AG04449 (cell line): ENCODE results near the gene FAM184B.

ENCODE experiments used
- CTCF ChIA-PET: fragments of 350-600 bp; formaldehyde crosslinking; extraction: SDS; loops from one replicate; lab custom pipeline; 2021; ENCODE audit warnings: antibody characterized with exemption; lab: Yijun Ruan, JAX
- POLR2A ChIA-PET: fragments of 400-600, 350-600 bp; formaldehyde crosslinking; extraction: SDS; loops from one replicate; lab custom pipeline; 2020; ENCODE audit warnings: antibody characterized with exemption, inconsistent platforms; lab: Yijun Ruan, JAX
- DNase-seq: peaks from one replicate; pipeline ENCODE4 v3.0.0-alpha.2; 2010; ENCODE audit warnings: low read depth, low spot score
- H3K4me3 ChIP-seq: 2 replicates; pipeline ENCODE4 v1.5.1; 2011; ENCODE audit warnings: low read depth, mild to moderate bottlenecking, control low read depth, low read length
- TF ChIP-seq, protein P1 (sequence below): IDR thresholded peaks from one replicate; pipeline ENCODE4 v1.5.1; 2011; ENCODE audit warnings: mild to moderate bottlenecking, moderate library complexity, low read length, control low read depth, inconsistent platforms; ENCODE audit not compliant: insufficient read depth; ENCODE audit errors: missing control alignments

Gene FAM184B

DNA sequence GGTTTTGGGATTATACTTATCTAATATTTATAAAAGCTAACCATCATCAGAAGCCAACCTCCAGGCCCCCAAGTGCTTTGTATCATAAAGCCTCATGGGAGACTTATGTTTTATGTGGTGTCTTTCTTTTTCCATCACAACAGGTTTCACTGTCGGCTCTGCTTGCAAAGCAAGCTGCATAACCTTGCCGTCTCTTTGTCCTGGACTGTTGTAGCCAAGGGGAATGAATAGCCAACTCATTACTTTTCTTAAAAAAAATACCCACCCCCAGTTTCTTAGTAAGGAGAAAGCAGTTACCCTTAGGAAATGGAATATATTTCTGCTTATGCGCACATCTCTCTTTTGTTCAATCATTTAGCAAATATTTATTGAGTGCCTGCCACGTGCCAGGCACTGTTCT is 40.7 kb downstream of the FAM184B start:
- TF ChIP-seq, protein P1, sequence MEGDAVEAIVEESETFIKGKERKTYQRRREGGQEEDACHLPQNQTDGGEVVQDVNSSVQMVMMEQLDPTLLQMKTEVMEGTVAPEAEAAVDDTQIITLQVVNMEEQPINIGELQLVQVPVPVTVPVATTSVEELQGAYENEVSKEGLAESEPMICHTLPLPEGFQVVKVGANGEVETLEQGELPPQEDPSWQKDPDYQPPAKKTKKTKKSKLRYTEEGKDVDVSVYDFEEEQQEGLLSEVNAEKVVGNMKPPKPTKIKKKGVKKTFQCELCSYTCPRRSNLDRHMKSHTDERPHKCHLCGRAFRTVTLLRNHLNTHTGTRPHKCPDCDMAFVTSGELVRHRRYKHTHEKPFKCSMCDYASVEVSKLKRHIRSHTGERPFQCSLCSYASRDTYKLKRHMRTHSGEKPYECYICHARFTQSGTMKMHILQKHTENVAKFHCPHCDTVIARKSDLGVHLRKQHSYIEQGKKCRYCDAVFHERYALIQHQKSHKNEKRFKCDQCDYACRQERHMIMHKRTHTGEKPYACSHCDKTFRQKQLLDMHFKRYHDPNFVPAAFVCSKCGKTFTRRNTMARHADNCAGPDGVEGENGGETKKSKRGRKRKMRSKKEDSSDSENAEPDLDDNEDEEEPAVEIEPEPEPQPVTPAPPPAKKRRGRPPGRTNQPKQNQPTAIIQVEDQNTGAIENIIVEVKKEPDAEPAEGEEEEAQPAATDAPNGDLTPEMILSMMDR = no peak
- H3K4me3 ChIP-seq = no peak overlapping the region
- ChIA-PET CTCF (no interaction called here), POLR2A (no interaction called here)
- DNase-seq = no peak

DNA sequence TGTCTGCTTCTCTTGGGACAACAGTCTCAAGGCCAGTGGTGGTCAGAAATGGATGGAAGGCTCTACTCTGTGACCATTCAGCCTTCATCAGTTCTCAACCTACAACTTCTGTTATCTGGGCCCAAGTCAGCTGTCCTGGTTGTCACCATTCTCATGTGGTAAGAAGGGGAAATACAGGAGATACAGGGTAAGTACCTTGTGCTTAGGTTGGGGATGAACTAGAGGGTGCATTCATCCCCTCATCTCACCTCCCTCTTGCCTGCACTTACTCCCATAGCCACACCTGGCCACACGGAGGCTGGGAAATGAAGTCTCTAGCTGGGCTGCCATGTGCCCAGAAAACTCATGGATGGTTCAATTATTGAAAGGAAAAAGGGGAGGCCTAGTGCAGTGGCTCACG is 44.9 kb downstream of the FAM184B start:
- TF ChIP-seq, protein P1 = no peak
- no peak for DNase-seq
- POLR2A ChIA-PET = no interaction called here
- CTCF ChIA-PET = interaction anchor here (0.9 kb wide), 1 partner anchor 35 kb away, joined by 4 read pairs; no protein-coding TSS in a partner anchor
- no peak overlapping the region for H3K4me3 ChIP-seq

DNA sequence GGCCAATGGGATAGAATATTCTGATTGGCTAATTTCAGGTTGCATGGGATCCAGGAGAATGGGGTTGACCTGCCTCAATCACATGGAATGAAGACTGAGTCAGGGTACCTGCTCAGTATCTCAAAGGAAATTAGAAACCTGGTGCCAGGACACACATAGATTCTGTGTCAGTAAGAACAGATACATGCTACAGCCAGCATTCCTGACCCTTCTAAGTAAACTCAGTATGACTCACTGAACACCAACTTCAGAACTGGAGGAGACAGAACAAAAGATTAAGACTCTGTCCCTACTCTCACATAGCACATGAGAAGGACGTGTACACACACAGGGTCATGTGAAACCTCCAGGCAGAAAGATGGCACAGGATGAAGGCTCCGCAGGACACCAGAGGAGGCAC is 54.5 kb downstream of the FAM184B start:
- H3K4me3 ChIP-seq = no peak overlapping the region
- ChIA-PET POLR2A (no interaction called here), CTCF (no interaction called here)
- no peak for DNase-seq
- TF ChIP-seq, protein P1 = no peak

DNA sequence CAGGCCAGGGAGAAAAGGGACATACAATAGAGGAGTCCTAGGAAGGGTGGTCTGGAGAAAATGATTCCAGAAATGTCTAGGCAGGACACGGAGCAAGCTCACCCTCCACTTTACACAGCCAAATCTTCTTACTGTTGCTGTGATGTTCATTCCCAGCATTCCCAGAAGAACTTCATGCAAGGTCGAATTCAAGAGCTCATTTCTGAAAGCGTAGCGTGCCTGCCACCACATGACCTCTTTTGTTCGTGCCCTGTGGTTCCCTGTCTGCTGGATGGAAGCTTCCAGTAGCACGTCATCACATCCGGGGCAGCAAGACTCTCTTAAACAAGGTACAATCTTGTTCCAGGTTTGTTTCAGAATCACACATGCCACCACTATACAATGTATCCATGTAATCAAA is 57.8 kb downstream of the FAM184B start:
- DNase-seq = no peak
- ChIA-PET CTCF (no interaction called here), POLR2A (no interaction called here)
- no peak overlapping the region for H3K4me3 ChIP-seq
- TF ChIP-seq, protein P1 = no peak

DNA sequence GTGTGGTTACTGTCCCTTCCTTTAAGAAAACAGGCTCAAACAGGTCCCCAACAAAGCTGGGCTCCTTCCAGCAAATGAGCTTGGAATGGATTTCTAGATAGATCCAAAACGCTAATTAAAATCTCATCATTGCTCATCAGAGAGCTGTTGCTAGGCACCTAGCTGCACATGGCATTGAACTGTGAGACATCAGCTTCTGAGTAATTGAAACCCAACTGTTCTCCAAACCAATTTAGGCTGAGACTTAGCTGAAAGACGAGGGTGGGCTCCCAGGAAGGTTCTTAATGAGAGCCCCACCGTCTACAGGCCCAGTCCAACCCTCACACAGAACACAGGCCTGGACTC is 59.1 kb downstream of the FAM184B start:
- DNase-seq = no peak
- TF ChIP-seq, protein P1 = no peak
- H3K4me3 ChIP-seq = no peak overlapping the region
- ChIA-PET CTCF (interaction anchor here (0.9 to 1.3 kb wide), 2 partner anchors 86 to 173 kb away, joined by 4 to 5 read pairs; no protein-coding TSS in a partner anchor), POLR2A (no interaction called here)

DNA sequence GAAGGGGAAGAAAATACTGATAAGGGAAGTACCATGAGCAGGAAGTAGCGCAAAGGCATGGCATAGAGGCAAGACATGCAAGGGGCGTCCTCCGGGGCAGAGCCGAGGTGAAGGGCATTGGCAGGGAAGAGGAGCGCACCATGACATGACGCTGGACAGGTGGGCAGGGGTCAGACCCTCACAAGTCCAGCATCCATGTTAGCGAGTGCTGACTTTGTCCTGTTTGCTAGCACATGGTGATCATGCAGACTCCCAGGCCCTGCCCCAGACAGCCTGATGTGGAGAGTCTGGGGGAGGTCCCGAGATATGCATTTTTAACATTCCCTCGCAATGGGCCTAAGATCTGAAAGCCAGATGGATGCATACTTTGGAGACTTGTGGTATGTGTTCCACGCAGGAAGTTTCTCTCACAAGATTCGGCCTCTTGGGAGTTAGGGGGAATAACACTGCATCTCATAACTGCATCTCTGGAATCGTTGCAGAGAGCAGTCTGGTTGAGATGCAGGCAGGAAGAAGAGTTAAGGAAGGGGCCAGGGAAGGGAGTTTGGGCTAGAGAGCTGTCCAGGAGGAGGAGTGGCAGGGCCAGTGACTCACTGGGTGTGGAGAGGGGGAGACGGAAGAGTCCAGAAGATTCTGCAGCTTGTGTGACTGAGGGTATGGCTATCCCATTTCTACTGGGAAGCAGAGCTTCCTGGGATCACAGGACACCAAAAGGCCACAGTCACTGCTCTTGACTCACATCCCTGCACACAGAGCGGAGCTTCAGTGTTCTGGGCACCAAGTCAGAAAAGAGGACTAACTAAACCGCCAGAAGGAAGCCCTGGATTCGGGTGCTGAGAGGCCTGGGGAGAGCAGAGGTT is 59.7 kb downstream of the FAM184B start:
- H3K4me3 ChIP-seq = no peak overlapping the region
- ChIA-PET POLR2A (no interaction called here), CTCF (interaction anchor here (0.9 to 1.3 kb wide), 2 partner anchors 86 to 173 kb away, joined by 4 to 5 read pairs; no protein-coding TSS in a partner anchor)
- DNase-seq = peak; percentile 67
- TF ChIP-seq, protein P1 = no peak
